Mucosa of gallbladder (tissue), 1 donor: ENCODE measurements around the gene NSUN5. TPM values are rescaled to one million over a fixed set of nuclear protein-coding genes. Genes with fewer than 3 reads are reported as not detected.
"Not testable (repeated sequence)": the region's sequence is repeated elsewhere in the genome, so short reads cannot be mapped to it uniquely, and the experiment has no call there.

ENCODE experiments used
- DNase-seq: peaks from one replicate; pipeline ENCODE4 v3.0.0-alpha.2; 2020; ENCODE audit warnings: low spot score
- total RNA-seq: library from RNA; stranded (reverse); gene quantifications from one replicate; pipeline ENCODE4 v1.2.1, GENCODE V29; 2021
- donor health status: DM: no; HTN: no; CAD: no.

Gene NSUN5
- total RNA-seq, 1 donor from 2014 or later, result 21.4 TPM

- not testable (repeated sequence) for DNase-seq
Measured at GRCh38 chr7:73297235-73297634, 11.4 kb downstream of the NSUN5 start.

- not testable (repeated sequence) for DNase-seq
Measured at GRCh38 chr7:73277210-73277609, 31.4 kb downstream of the NSUN5 start.

GRCh38 chr7:73267813-73268212 is 40.8 kb downstream of the NSUN5 start:
- not testable (repeated sequence) for DNase-seq

GRCh38 chr7:73266719-73267368 is 41.8 kb downstream of the NSUN5 start:
- DNase-seq, result not testable (repeated sequence)

GRCh38 chr7:73262416-73262815 is 46.2 kb downstream of the NSUN5 start:
- not testable (repeated sequence) for DNase-seq

Other genes starting within 250 kb of the NSUN5 start
- not detected for gene SPDYE9, start 222.8 kb downstream of the NSUN5 start, total RNA-seq
- 1.3 TPM for gene TRIM50, start 19.3 kb upstream of the NSUN5 start, total RNA-seq
- gene FKBP6, start 19.3 kb upstream of the NSUN5 start, total RNA-seq, result not detected
- gene FZD9, start 125.0 kb upstream of the NSUN5 start, total RNA-seq, result 0.29 TPM
- 50.7 TPM for gene BAZ1B, start 213.5 kb upstream of the NSUN5 start, total RNA-seq
- 57.7 TPM for gene BCL7B, start 248.9 kb upstream of the NSUN5 start, total RNA-seq